ENCODE data around the gene TXNDC11. TPM values are rescaled to one million over a fixed set of nuclear protein-coding genes. Genes with fewer than 3 reads are reported as not detected.

Gene TXNDC11
- total RNA-seq, 1 experiment from 2014 or later: 17.6 TPM

DNA sequence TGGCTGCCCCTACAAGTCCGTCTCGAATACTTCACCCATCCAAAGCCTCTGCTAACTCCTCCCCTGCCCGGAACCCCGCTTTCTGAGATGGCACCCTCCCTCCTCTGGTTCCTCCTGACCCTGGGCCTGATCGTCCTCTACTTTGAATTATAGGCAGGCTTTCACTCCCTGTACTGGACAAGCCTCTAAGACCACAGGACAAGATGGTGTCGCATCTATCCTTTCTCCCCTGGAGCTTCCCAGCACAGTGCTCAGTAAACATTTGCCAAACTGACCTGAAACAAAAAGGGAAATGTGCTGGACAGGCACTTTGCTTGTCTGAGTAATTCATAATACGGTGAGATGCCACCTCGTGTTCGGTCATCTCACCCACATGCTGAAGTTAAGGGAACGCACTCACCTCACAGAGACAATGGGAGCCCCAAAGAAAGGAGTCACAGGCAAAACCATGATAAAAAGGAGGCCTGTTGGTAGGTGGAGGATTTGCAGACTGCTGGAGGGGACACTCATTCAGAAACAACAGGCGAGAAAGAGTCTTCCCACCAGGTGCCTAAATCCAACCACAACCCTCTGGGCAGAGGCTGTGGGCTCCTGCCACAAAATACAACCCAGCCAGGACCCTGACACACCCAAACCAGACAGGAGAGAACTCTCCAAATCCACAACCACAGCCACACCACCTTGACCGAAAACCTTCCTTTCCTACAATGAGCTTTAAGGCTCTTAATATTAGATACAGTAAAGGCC lies 46.2 kb downstream of the TXNDC11 start:
- ChIA-PET POLR2A (ENCODE audit: low non-redundant PET) (no interaction called here), CTCF (no interaction called here)

DNA sequence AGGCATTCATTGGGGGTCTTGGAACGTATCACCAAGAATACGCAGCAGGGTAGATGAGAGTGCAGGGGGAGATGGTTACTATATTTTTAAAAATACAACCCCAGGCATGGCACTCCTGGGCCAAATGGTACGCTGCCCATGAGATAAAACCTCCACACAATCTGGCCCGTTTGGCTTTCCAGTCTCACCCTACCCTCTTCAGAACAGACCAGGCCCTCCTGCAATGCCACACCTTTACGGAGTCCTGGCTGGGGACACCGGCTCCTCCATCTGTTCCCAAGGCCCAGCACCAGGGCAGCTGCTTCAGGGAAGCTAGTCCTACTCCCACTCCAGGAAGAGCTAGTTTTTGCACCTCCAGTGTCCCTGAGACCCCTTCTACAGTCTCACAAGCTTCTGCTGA lies 50.0 kb downstream of the TXNDC11 start:
- H3K27me3 ChIP-seq (replicated peaks; ENCODE audit: insufficient read depth, low read depth, low read length, poor library complexity): no peaks in the 10 kb centered on the region
- no peak overlapping the region for H3K4me3 ChIP-seq (ENCODE audit: low read depth, low read length, poor library complexity, severe bottlenecking)
- H3K27ac ChIP-seq (ENCODE audit: low read depth, low read length, poor library complexity, severe bottlenecking): no peak overlapping the region
- no peak for DNase-seq (ENCODE audit: low spot score)
- peaks cover 16% of the 10 kb centered on the region for H3K4me1 ChIP-seq (ENCODE audit: insufficient read depth, low read length, poor library complexity, severe bottlenecking)
- POLR2A ChIA-PET (ENCODE audit: low non-redundant PET): no interaction called here
- intact Hi-C loops (cut with micrococcal nuclease; ENCODE audit: unreplicated experiment): no loop called here
- no TSS peak for BruUV-seq (replicated peaks)
- TF ChIP-seq, protein P1, sequence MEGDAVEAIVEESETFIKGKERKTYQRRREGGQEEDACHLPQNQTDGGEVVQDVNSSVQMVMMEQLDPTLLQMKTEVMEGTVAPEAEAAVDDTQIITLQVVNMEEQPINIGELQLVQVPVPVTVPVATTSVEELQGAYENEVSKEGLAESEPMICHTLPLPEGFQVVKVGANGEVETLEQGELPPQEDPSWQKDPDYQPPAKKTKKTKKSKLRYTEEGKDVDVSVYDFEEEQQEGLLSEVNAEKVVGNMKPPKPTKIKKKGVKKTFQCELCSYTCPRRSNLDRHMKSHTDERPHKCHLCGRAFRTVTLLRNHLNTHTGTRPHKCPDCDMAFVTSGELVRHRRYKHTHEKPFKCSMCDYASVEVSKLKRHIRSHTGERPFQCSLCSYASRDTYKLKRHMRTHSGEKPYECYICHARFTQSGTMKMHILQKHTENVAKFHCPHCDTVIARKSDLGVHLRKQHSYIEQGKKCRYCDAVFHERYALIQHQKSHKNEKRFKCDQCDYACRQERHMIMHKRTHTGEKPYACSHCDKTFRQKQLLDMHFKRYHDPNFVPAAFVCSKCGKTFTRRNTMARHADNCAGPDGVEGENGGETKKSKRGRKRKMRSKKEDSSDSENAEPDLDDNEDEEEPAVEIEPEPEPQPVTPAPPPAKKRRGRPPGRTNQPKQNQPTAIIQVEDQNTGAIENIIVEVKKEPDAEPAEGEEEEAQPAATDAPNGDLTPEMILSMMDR (conservative IDR thresholded peaks at IDR 0.05; ENCODE audit: low read depth, low read length): no peak
- TF ChIP-seq EZH2 (IDR thresholded peaks at IDR 0.05; ENCODE audit: borderline replicate concordance, low read depth, low read length, poor library complexity, severe bottlenecking): no peak
- CTCF ChIA-PET: no interaction called here
- H3K9me3 ChIP-seq (ENCODE audit: low read depth, low read length, poor library complexity, severe bottlenecking): no peaks in the 10 kb centered on the region
- H3K36me3 ChIP-seq (ENCODE audit: insufficient read depth, low read length, poor library complexity, severe bottlenecking): peaks cover 27% of the 10 kb centered on the region

More for the DNA sequence above, 46.2 kb downstream of the TXNDC11 start:
- no TSS peak for BruUV-seq (replicated peaks)
- Histone ChIP-seq H3K9me3 (ENCODE audit: low read depth, low read length, poor library complexity, severe bottlenecking) (no peaks in the 10 kb centered on the region), H3K27me3 (replicated peaks; ENCODE audit: insufficient read depth, low read depth, low read length, poor library complexity) (no peaks in the 10 kb centered on the region), H3K4me1 (ENCODE audit: insufficient read depth, low read length, poor library complexity, severe bottlenecking) (no peaks in the 10 kb centered on the region), H3K4me3 (ENCODE audit: low read depth, low read length, poor library complexity, severe bottlenecking) (no peak overlapping the region), H3K36me3 (ENCODE audit: insufficient read depth, low read length, poor library complexity, severe bottlenecking) (peaks cover 15% of the 10 kb centered on the region), H3K27ac (ENCODE audit: low read depth, low read length, poor library complexity, severe bottlenecking) (no peak overlapping the region)
- no peak for DNase-seq (ENCODE audit: low spot score)
- TF ChIP-seq EZH2 (IDR thresholded peaks at IDR 0.05; ENCODE audit: borderline replicate concordance, low read depth, low read length, poor library complexity, severe bottlenecking): no peak
- TF ChIP-seq, protein P1 (conservative IDR thresholded peaks at IDR 0.05; ENCODE audit: low read depth, low read length): no peak
- intact Hi-C loops (cut with micrococcal nuclease; ENCODE audit: unreplicated experiment): no loop called here

DNA sequence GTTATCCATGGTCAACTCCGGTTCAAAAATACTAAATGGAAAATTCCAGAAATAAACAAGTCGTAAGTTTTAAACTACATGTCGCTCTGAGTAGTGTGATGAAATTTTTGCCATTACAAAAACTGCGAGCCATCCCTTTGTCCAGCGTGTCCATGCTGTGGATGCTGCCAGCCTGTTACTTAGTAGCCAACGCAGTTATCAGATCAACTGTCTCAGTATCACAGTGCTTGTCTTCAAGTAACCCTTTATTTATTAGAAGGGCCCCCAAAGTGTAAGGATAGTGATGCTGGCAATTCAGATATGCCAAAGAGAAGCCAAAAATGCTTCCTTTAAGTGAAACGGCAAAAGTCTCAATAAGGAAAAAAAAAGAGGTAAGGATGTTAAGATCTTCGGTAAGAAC lies 50.5 kb downstream of the TXNDC11 start:
- Histone ChIP-seq H3K27ac (ENCODE audit: low read depth, low read length, poor library complexity, severe bottlenecking) (no peak overlapping the region), H3K4me3 (ENCODE audit: low read depth, low read length, poor library complexity, severe bottlenecking) (no peak overlapping the region), H3K36me3 (ENCODE audit: insufficient read depth, low read length, poor library complexity, severe bottlenecking) (peaks cover 31% of the 10 kb centered on the region), H3K27me3 (replicated peaks; ENCODE audit: insufficient read depth, low read depth, low read length, poor library complexity) (no peaks in the 10 kb centered on the region), H3K4me1 (ENCODE audit: insufficient read depth, low read length, poor library complexity, severe bottlenecking) (peaks cover 16% of the 10 kb centered on the region), H3K9me3 (ENCODE audit: low read depth, low read length, poor library complexity, severe bottlenecking) (no peaks in the 10 kb centered on the region)
- POLR2A ChIA-PET (ENCODE audit: low non-redundant PET): no interaction called here
- no peak for TF ChIP-seq EZH2 (IDR thresholded peaks at IDR 0.05; ENCODE audit: borderline replicate concordance, low read depth, low read length, poor library complexity, severe bottlenecking)
- TF ChIP-seq, protein P1 (conservative IDR thresholded peaks at IDR 0.05; ENCODE audit: low read depth, low read length): no peak
- intact Hi-C loops (cut with micrococcal nuclease; ENCODE audit: unreplicated experiment): no loop called here
- CTCF ChIA-PET: no interaction called here
- no TSS peak for BruUV-seq (replicated peaks)
- DNase-seq (ENCODE audit: low spot score): no peak
